HAP-1 (cell line): Measurements from ENCODE around the gene SURF1.
"Not testable (repeated sequence)": the region's sequence is repeated elsewhere in the genome, so short reads cannot be mapped to it uniquely, and the experiment has no call there.

Experiments used
- DNase-seq, 2 experiments: peaks; one replicate each; pipeline ENCODE4 v3.0.0-alpha.2; 2016 to 2020; ENCODE audit warnings: low spot score in 2 of 2
- H3K27me3 ChIP-seq: fragments of 250-450 bp; sonication (Bioruptor Pico); 2 replicates; pipeline ENCODE4 v1.5.1; 2020; ENCODE audit warnings: low read depth, mild to moderate bottlenecking, moderate library complexity
- H3K36me3 ChIP-seq: fragments of 250-450 bp; sonication (Bioruptor Pico); replicated peaks from 2 replicates; pipeline ENCODE4 v1.5.1; 2020; ENCODE audit warnings: mild to moderate bottlenecking
- H3K4me1 ChIP-seq: fragments of 250-450 bp; sonication (Bioruptor Pico); 2 replicates; pipeline ENCODE4 v1.5.1; 2020; ENCODE audit warnings: mild to moderate bottlenecking
- H3K4me3 ChIP-seq: fragments of 250-450 bp; sonication (Bioruptor Pico); 2 replicates; pipeline ENCODE4 v1.5.1; 2020; ENCODE audit warnings: mild to moderate bottlenecking, moderate library complexity
- H3K9me3 ChIP-seq: fragments of 250-450 bp; sonication (Bioruptor Pico); 2 replicates; pipeline ENCODE4 v1.5.1; 2020; ENCODE audit warnings: mild to moderate bottlenecking, moderate library complexity
- in situ Hi-C: fragments of 300-500 bp; cut with MboI; formaldehyde crosslinking; loops from 3 replicates; pipeline ENCODE4 v1.14.3; 2020; ENCODE audit warnings: low sequenced_read_pairs, inconsistent platforms, mixed read lengths

The SURF1 gene

GRCh38 chr9:133340256-133340655 lies 16.0 kb downstream of the SURF1 start:
- Histone ChIP-seq H3K9me3 (no peaks in the 10 kb centered on the region), H3K36me3 (peaks cover 54% of the 10 kb centered on the region), H3K27me3 (no peaks in the 10 kb centered on the region), H3K4me3 (no peak overlapping the region), H3K4me1 (peaks cover 6% of the 10 kb centered on the region)
- in situ Hi-C loops = loop anchor here (10.0 kb wide), 1 partner anchor 145 kb away; no protein-coding TSS in a partner anchor
- DNase-seq = no peak

- DNase-seq = no peak
- Histone ChIP-seq H3K4me1 (peaks cover 8% of the 10 kb centered on the region), H3K4me3 (no peak overlapping the region), H3K36me3 (peaks cover 51% of the 10 kb centered on the region), H3K9me3 (no peaks in the 10 kb centered on the region), H3K27me3 (no peaks in the 10 kb centered on the region)
- in situ Hi-C loops = loop anchor here (10.0 kb wide), 1 partner anchor 145 kb away; no protein-coding TSS in a partner anchor
These were observed 16.6 kb downstream of the SURF1 start for GRCh38 chr9:133339641-133340040.

GRCh38 chr9:133335924-133336811 lies 20.1 kb downstream of the SURF1 start, which contains the start of gene SURF6:
TSS of gene SURF6 (minus strand) at chr9:133336188. CDS start at chr9:133336132, 56 bp downstream.
- Histone ChIP-seq H3K36me3 (peaks cover 53% of the 10 kb centered on the region), H3K9me3 (no peaks in the 10 kb centered on the region), H3K27me3 (no peaks in the 10 kb centered on the region), H3K4me1 (peaks cover 10% of the 10 kb centered on the region), H3K4me3 (peak within 1 kb of the TSS; percentile 99)
- in situ Hi-C loops = no loop called here
- peak; percentile 79 to 94 for DNase-seq

GRCh38 chr9:133334888-133335287 lies 21.4 kb downstream of the SURF1 start:
- Histone ChIP-seq H3K36me3 (peaks cover 49% of the 10 kb centered on the region), H3K4me1 (peaks cover 10% of the 10 kb centered on the region), H3K4me3 (peak overlapping the region; percentile 99)
- peak in 1 of 2 experiments; percentile 5 for DNase-seq
- H3K9me3 ChIP-seq, in situ Hi-C loops, H3K27me3 ChIP-seq: not testable (repeated sequence)

GRCh38 chr9:133334161-133334560 lies 22.1 kb downstream of the SURF1 start:
- DNase-seq = peak in 1 of 2 experiments; percentile 6
- in situ Hi-C loops = no loop called here
- Histone ChIP-seq H3K36me3 (peaks cover 47% of the 10 kb centered on the region), H3K27me3 (no peaks in the 10 kb centered on the region), H3K4me3 (peak overlapping the region; percentile 99; the same call in 1 of the 2 replicates), H3K9me3 (no peaks in the 10 kb centered on the region), H3K4me1 (peaks cover 10% of the 10 kb centered on the region)

- H3K36me3 ChIP-seq = peaks cover 47% of the 10 kb centered on the region
These were observed 22.7 kb downstream of the SURF1 start for GRCh38 chr9:133333566-133333965.

GRCh38 chr9:133333011-133333410 lies 23.3 kb downstream of the SURF1 start:
- no peaks in the 10 kb centered on the region for H3K27me3 ChIP-seq
- peaks cover 47% of the 10 kb centered on the region for H3K36me3 ChIP-seq
- in situ Hi-C loops = no loop called here

More at GRCh38 chr9:133333566-133333965, 22.7 kb downstream of the SURF1 start:
- in situ Hi-C loops = no loop called here
- peak in 1 of 2 experiments; percentile 12 for DNase-seq
- Histone ChIP-seq H3K4me3 (no peak overlapping the region), H3K9me3 (no peaks in the 10 kb centered on the region), H3K27me3 (no peaks in the 10 kb centered on the region), H3K4me1 (peaks cover 10% of the 10 kb centered on the region)

GRCh38 chr9:133332381-133332730 lies 23.9 kb downstream of the SURF1 start:
- peak in 1 of 2 experiments; percentile 4 for DNase-seq

More at GRCh38 chr9:133333011-133333410, 23.3 kb downstream of the SURF1 start:
- H3K4me1 ChIP-seq = peaks cover 10% of the 10 kb centered on the region
- no peak overlapping the region for H3K4me3 ChIP-seq
- DNase-seq = peak in 1 of 2 experiments; percentile 6
- H3K9me3 ChIP-seq = no peaks in the 10 kb centered on the region

GRCh38 chr9:133331641-133332380 lies 24.5 kb downstream of the SURF1 start:
- Histone ChIP-seq H3K9me3 (no peaks in the 10 kb centered on the region), H3K4me3 (no peak overlapping the region), H3K4me1 (peaks cover 10% of the 10 kb centered on the region), H3K27me3 (no peaks in the 10 kb centered on the region), H3K36me3 (peaks cover 47% of the 10 kb centered on the region)
- DNase-seq = peak in 1 of 2 experiments; percentile 4
- in situ Hi-C loops = no loop called here

More at GRCh38 chr9:133332381-133332730, 23.9 kb downstream of the SURF1 start:
- Histone ChIP-seq H3K27me3 (no peaks in the 10 kb centered on the region), H3K36me3 (peaks cover 47% of the 10 kb centered on the region), H3K4me3 (no peak overlapping the region), H3K9me3 (no peaks in the 10 kb centered on the region), H3K4me1 (peaks cover 10% of the 10 kb centered on the region)
- in situ Hi-C loops = no loop called here

GRCh38 chr9:133331221-133331620 lies 25.1 kb downstream of the SURF1 start:
- H3K4me1 ChIP-seq = peaks cover 4% of the 10 kb centered on the region
- in situ Hi-C loops = no loop called here
- H3K27me3 ChIP-seq = no peaks in the 10 kb centered on the region
- DNase-seq = no peak
- H3K4me3 ChIP-seq = no peak overlapping the region
- peaks cover 47% of the 10 kb centered on the region for H3K36me3 ChIP-seq
- no peaks in the 10 kb centered on the region for H3K9me3 ChIP-seq

- not testable (repeated sequence) for H3K27me3 ChIP-seq, H3K4me1 ChIP-seq, H3K9me3 ChIP-seq, H3K4me3 ChIP-seq
- H3K36me3 ChIP-seq = peaks cover 40% of the 10 kb centered on the region
- peak in 1 of 2 experiments; percentile 56 for DNase-seq
- in situ Hi-C loops = loop anchor here (10.0 kb wide), 2 partner anchors 95 to 145 kb away; no protein-coding TSS in a partner anchor
These were observed 26.8 kb downstream of the SURF1 start for GRCh38 chr9:133329306-133330156.

- DNase-seq = no peak
- Histone ChIP-seq H3K4me3 (no peak overlapping the region), H3K36me3 (peaks cover 25% of the 10 kb centered on the region), H3K27me3 (no peaks in the 10 kb centered on the region), H3K4me1 (no peaks in the 10 kb centered on the region), H3K9me3 (no peaks in the 10 kb centered on the region)
- in situ Hi-C loops = loop anchor here (10.0 kb wide), 2 partner anchors 93 to 143 kb away; no protein-coding TSS in a partner anchor
These were observed 28.3 kb downstream of the SURF1 start for GRCh38 chr9:133327834-133328484.
